Bronchial epithelial cell (primary cell): ENCODE measurements around the gene CHST13. TPM values are rescaled to one million over a fixed set of nuclear protein-coding genes. Genes with fewer than 3 reads are reported as not detected.

Source experiments
- DNase-seq: peaks from one replicate; pipeline ENCODE4 v3.0.0-alpha.2; 2010; ENCODE audit warnings: low read depth
- FAIRE-seq: peaks from 2 replicates; lab custom pipeline; 2011; peaks lifted over from hg19 to GRCh38; lab: Jason Lieb, UNC
- H3K27me3 ChIP-seq: 2 replicates; pipeline ENCODE4 v1.5.1; 2011; ENCODE audit warnings: low read length; ENCODE audit not compliant: control insufficient read depth, insufficient read depth
- H3K36me3 ChIP-seq: 2 replicates; pipeline ENCODE4 v1.5.1; 2011; ENCODE audit warnings: low read length; ENCODE audit not compliant: control insufficient read depth, insufficient read depth
- H3K4me3 ChIP-seq: 2 replicates; pipeline ENCODE4 v1.5.1; 2011; ENCODE audit warnings: mild to moderate bottlenecking, low read depth, low read length, control low read depth
- total RNA-seq: library from RNA; depleted of rRNA; stranded (reverse); fragments of >200 nt; gene quantifications from 2 replicates; pipeline ENCODE4 v1.2.1, GENCODE V29; 2014
- TF ChIP-seq, protein P1 (sequence below): IDR thresholded peaks from 2 replicates; pipeline ENCODE4 v1.5.1; 2011; ENCODE audit warnings: mild to moderate bottlenecking, moderate library complexity, low read length, control low read depth, inconsistent platforms; ENCODE audit not compliant: insufficient read depth, severe bottlenecking

CHST13 gene
- total RNA-seq, 1 donor from 2014 or later, result not detected

DNA sequence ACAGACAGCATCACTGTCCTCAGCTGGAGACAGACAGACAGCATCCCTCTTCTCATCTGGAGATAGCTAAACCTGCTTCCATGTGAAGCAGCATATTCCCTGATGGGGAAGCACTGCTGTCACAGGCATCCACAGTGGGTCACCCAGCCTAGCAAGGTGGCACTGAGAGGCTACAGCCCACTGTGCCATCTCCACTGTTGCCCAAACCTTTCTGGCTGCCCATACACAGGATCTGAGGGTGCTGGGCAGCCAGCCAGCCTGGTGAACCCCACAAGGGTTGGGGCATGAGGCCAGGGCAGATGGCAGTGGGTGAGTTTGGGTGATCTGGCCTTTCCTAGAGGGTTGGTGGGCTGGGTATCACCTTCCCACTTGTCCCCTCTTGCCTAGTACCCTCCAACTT is 11.7 kb downstream of the CHST13 start:
- Histone ChIP-seq H3K27me3 (peaks cover 10% of the 10 kb centered on the region), H3K36me3 (no peaks in the 10 kb centered on the region), H3K4me3 (no peak overlapping the region)
- DNase-seq, result no peak
- TF ChIP-seq, protein P1, sequence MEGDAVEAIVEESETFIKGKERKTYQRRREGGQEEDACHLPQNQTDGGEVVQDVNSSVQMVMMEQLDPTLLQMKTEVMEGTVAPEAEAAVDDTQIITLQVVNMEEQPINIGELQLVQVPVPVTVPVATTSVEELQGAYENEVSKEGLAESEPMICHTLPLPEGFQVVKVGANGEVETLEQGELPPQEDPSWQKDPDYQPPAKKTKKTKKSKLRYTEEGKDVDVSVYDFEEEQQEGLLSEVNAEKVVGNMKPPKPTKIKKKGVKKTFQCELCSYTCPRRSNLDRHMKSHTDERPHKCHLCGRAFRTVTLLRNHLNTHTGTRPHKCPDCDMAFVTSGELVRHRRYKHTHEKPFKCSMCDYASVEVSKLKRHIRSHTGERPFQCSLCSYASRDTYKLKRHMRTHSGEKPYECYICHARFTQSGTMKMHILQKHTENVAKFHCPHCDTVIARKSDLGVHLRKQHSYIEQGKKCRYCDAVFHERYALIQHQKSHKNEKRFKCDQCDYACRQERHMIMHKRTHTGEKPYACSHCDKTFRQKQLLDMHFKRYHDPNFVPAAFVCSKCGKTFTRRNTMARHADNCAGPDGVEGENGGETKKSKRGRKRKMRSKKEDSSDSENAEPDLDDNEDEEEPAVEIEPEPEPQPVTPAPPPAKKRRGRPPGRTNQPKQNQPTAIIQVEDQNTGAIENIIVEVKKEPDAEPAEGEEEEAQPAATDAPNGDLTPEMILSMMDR, result no peak
- no peak for FAIRE-seq

DNA sequence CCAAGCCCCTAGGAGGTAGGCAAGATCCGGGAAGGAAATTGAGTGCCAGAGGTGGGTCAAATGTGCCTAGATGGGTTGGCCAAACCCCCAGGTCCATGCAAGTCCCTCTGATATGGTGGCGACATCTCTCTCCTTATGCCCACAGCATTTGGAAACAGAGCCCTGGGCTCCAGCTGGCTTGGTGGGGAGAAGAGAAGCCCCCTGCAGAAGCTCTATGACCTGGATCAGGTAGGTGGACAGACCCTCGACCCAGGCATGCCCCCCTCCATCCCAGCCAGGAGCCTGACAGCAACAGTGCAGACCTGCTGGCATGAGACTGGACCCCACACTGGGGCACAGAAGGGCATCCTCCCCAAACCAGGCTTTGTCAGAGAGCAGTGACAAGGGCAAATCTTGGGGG is 12.2 kb downstream of the CHST13 start:
- no peak for DNase-seq
- Histone ChIP-seq H3K27me3 (peaks cover 10% of the 10 kb centered on the region), H3K4me3 (no peak overlapping the region), H3K36me3 (no peaks in the 10 kb centered on the region)
- TF ChIP-seq, protein P1, result no peak
- no peak for FAIRE-seq

DNA sequence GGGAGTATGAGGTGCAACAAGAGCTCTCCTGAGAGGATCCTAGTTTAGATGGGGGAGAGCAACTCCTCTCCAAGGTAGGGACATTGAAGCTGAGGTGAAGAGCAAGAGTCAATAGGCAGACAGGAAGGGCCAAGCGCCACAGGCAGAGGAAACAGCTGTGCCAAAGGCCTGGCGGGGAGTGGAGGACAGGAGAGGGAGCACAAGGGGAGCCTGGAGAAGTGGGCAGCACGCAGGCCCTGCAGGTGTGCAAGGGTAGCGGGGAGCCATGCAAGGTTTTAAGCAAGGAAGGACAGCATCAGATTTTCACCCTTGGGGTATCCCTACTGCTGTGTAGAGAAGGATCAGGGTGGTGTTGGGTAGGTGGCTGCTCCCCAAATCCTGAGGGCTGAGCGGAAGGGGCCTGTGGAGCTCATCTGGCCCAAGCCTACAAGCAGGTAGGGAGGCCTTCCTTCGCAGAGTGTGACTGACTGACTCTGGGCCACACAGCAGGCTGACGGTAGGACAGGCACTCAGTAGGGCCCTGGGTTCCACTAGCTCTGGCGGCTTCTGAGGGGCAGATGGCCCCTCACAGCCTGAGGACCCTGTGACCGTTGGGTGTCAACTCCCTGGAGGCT is 13.3 kb downstream of the CHST13 start:
- TF ChIP-seq, protein P1, result no peak
- FAIRE-seq (no peak), DNase-seq (no peak)
- Histone ChIP-seq H3K36me3 (no peaks in the 10 kb centered on the region), H3K27me3 (peaks cover 15% of the 10 kb centered on the region), H3K4me3 (no peak overlapping the region)

DNA sequence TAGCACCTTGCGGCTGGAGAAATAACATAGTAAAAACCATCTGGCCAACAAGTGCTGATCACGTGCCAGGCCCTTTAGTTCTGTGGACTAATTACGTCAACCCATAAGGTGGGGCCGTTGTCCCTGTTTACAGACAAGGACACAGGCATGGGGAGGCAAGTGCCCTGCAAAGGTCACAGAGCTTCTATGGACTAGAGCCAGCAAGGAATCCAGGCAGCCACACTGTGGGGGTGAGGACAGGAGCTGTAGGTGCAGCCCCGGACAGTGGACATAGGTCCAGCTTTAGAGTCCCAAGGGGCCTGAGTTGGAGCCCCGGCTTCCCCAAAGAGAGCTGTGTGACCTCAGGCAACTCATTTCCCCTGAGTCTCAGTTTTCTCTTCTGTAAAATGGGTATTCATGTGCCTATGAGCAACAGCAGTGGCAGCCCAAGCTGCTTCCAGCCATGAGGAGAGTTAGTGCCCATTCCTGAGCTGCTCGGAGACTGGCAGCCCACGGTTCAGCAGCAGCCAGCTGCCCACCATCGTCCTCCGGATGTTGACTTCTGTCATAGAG is 13.9 kb downstream of the CHST13 start:
- Histone ChIP-seq H3K4me3 (no peak overlapping the region), H3K36me3 (no peaks in the 10 kb centered on the region), H3K27me3 (peaks cover 13% of the 10 kb centered on the region)
- TF ChIP-seq, protein P1, result no peak
- DNase-seq (no peak), FAIRE-seq (no peak)

DNA sequence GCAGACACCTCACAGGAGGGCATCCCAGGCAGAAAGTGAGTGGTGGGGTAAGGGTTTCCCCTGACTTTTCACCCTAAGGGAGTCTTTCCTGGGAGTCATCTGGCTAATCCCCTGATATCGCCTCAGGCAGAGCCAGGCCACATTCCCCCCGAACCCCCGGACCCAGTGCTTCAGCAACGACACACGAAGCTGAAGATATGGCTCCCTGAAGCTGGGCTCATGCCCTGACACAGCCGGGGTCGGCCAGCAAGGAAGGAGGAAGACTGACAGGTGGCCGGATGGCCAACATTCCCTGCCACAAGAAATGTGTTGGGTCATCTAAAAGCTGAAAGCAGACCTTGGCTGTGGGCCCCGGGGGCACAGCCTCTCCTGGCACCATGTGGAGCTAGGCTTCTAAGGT is 14.4 kb downstream of the CHST13 start:
- peaks cover 12% of the 10 kb centered on the region for H3K27me3 ChIP-seq
- FAIRE-seq (no peak), DNase-seq (no peak)
- no peaks in the 10 kb centered on the region for H3K36me3 ChIP-seq
- TF ChIP-seq, protein P1, result no peak
- no peak overlapping the region for H3K4me3 ChIP-seq

DNA sequence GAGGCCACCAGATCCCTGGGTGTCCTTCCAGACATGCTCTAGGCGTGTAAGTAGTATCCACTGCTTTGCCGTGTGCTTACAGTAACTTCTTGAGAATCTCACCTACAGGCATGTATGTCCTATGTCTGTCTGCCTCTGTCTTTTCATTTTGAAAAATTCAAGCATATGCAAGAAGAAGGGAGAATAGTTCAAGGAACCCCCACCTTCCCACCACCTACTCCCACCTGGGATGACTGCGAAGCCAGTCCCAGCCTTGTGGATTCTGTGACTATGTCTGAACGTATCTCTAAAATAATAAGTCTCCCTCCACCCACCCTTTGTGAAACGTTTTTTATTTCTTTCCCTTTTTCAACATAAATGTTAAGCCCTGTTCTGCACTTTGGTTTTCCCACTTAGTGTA is 15.0 kb downstream of the CHST13 start:
- no peak for DNase-seq
- H3K4me3 ChIP-seq, result no peak overlapping the region
- no peak for FAIRE-seq

More for the DNA sequence above, 15.0 kb downstream of the CHST13 start:
- peaks cover 10% of the 10 kb centered on the region for H3K27me3 ChIP-seq
- no peaks in the 10 kb centered on the region for H3K36me3 ChIP-seq
- TF ChIP-seq, protein P1, result no peak
